BJ (cell line): ENCODE data around the gene RFX1. TPM values are rescaled to one million over a fixed set of nuclear protein-coding genes. Genes with fewer than 3 reads are reported as not detected.
"Not testable (repeated sequence)": the region's sequence is repeated elsewhere in the genome, so short reads cannot be mapped to it uniquely, and the experiment has no call there.

Experiments
- CTCF ChIA-PET: fragments of 350-600 bp; formaldehyde crosslinking; extraction: SDS; loops from one replicate; lab custom pipeline; 2021; ENCODE audit warnings: antibody characterized with exemption, inconsistent platforms; lab: Yijun Ruan, JAX
- POLR2A ChIA-PET: fragments of 300-600 bp; sonication (Branson Sonifier 250); formaldehyde crosslinking; extraction: SDS; loops from one replicate; lab custom pipeline; 2021; ENCODE audit warnings: antibody characterized with exemption; lab: Charles Lee
- DNase-seq: peaks from one replicate; pipeline ENCODE4 v3.0.0-alpha.2; 2011; ENCODE audit warnings: low read depth
- H3K27me3 ChIP-seq: 2 replicates; pipeline ENCODE4 v1.6.0; 2011; ENCODE audit warnings: low read length; ENCODE audit not compliant: control insufficient read depth, insufficient read depth
- H3K36me3 ChIP-seq: 2 replicates; pipeline ENCODE4 v1.5.1; 2011; ENCODE audit warnings: low read length; ENCODE audit not compliant: control insufficient read depth, insufficient read depth
- H3K4me3 ChIP-seq: 2 replicates; pipeline ENCODE4 v1.5.1; 2011; ENCODE audit warnings: low read depth, mild to moderate bottlenecking, control low read depth, low read length
- polyA plus RNA-seq: library from polyadenylated mRNA; depleted of rRNA; stranded (reverse); fragments of >200 nt; gene quantifications from 2 replicates; pipeline ENCODE4 v1.2.3, GENCODE V29; 2011
- TF ChIP-seq, protein P1 (sequence below): IDR thresholded peaks from 2 replicates; pipeline ENCODE4 v1.5.1; 2011; ENCODE audit warnings: low read depth, mild to moderate bottlenecking, control low read depth, inconsistent platforms, low read length, moderate library complexity; ENCODE audit not compliant: insufficient read depth

RFX1 gene
- polyA plus RNA-seq, 1 experiment, result 0.78 TPM

DNA sequence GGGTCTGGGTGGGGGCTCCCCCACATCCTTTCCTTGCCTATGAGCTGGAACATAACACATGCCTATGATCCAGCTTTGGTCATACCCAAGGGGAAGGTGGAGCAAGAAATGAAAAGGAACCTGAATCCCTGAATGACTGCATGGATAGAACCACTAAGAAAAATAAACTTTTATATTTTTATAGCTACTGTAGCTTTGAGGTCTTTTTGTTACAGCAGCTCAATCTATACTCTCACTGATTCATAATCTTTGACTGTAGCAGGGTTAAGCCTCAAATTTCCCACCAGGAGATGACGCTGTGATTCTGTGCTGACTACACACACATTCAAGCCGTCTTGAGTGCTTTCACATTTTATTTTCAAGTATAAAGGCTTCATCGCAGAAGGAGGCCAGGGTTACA, 46.9 kb upstream of the RFX1 start:
- H3K27me3 ChIP-seq, result no peaks in the 10 kb centered on the region
- no peaks in the 10 kb centered on the region for H3K36me3 ChIP-seq
- H3K4me3 ChIP-seq, result no peak overlapping the region
- TF ChIP-seq, protein P1, sequence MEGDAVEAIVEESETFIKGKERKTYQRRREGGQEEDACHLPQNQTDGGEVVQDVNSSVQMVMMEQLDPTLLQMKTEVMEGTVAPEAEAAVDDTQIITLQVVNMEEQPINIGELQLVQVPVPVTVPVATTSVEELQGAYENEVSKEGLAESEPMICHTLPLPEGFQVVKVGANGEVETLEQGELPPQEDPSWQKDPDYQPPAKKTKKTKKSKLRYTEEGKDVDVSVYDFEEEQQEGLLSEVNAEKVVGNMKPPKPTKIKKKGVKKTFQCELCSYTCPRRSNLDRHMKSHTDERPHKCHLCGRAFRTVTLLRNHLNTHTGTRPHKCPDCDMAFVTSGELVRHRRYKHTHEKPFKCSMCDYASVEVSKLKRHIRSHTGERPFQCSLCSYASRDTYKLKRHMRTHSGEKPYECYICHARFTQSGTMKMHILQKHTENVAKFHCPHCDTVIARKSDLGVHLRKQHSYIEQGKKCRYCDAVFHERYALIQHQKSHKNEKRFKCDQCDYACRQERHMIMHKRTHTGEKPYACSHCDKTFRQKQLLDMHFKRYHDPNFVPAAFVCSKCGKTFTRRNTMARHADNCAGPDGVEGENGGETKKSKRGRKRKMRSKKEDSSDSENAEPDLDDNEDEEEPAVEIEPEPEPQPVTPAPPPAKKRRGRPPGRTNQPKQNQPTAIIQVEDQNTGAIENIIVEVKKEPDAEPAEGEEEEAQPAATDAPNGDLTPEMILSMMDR, result no peak
- no peak for DNase-seq
- CTCF ChIA-PET, result interaction anchor here (0.6 to 1.8 kb wide), 6 partner anchors 9 to 23 kb away, joined by 3 to 12 read pairs (median 4); partner anchors contain the start of genes IL27RA, MISP3 and PALM3
- POLR2A ChIA-PET, result no interaction called here

- CTCF ChIA-PET, result interaction anchor here (0.6 to 1.8 kb wide), 5 partner anchors 9 to 23 kb away, joined by 3 to 12 read pairs (median 5); partner anchors contain the start of genes IL27RA, MISP3 and PALM3
- Histone ChIP-seq H3K27me3 (no peaks in the 10 kb centered on the region), H3K36me3 (no peaks in the 10 kb centered on the region), H3K4me3 (no peak overlapping the region)
- TF ChIP-seq, protein P1, result no peak
- DNase-seq, result no peak
- POLR2A ChIA-PET, result no interaction called here
Observed at GRCh38 chr19:14052470-14052869, 46.4 kb upstream of the RFX1 start.

DNA sequence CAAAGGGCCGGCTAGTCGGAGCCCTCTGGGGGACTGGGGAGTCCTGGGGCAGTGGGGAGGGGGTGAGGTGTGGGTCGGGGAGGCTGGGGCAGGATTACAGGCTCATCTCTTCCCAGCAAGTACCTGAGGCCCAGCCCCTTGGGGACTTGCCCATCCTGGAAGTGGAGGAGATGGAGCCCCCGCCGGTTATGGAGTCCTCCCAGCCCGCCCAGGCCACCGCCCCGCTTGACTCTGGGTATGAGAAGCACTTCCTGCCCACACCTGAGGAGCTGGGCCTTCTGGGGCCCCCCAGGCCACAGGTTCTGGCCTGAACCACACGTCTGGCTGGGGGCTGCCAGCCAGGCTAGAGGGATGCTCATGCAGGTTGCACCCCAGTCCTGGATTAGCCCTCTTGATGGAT, 45.9 kb upstream of the RFX1 start:
- POLR2A ChIA-PET, result no interaction called here
- CTCF ChIA-PET, result interaction anchor here (0.9 to 1.8 kb wide), 4 partner anchors 10 to 21 kb away, joined by 3 to 12 read pairs (median 5); partner anchors contain the start of genes IL27RA, MISP3 and PALM3
- no peaks in the 10 kb centered on the region for H3K36me3 ChIP-seq
- DNase-seq, result no peak
- no peak overlapping the region for H3K4me3 ChIP-seq
- TF ChIP-seq, protein P1, result no peak
- H3K27me3 ChIP-seq, result no peaks in the 10 kb centered on the region

- H3K27me3 ChIP-seq, H3K36me3 ChIP-seq, DNase-seq, H3K4me3 ChIP-seq, POLR2A ChIA-PET: not testable (repeated sequence)
- CTCF ChIA-PET, result interaction anchor here (0.6 to 1.6 kb wide), 7 partner anchors 8 to 165 kb away, joined by 3 to 10 read pairs (median 3); partner anchors contain the start of gene IL27RA
Observed at GRCh38 chr19:14050961-14051360, 44.8 kb upstream of the RFX1 start.

DNA sequence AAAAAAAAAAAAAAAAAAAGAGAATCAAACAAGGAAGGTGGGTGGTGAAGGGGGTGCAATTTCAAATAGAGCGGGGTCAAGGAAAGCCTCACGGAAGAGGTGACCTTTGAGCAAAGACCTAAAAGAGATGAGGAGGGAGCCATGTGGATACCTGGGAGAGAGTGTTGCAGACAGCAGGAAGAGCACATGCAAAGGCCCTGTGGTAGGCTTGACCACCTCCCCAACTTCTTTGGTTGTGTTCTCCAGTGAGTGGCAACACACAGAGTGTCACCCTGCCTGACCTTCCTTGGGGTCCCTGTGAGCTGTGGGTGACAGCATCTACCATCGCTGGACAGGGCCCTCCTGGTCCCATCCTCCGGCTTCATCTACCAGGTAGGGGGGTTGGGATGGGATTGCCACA, 44.4 kb upstream of the RFX1 start:
- POLR2A ChIA-PET, result no interaction called here
- TF ChIP-seq, protein P1, result no peak

More for the DNA sequence above, 44.4 kb upstream of the RFX1 start:
- DNase-seq, result no peak
- Histone ChIP-seq H3K4me3 (no peak overlapping the region), H3K36me3 (no peaks in the 10 kb centered on the region), H3K27me3 (no peaks in the 10 kb centered on the region)
- CTCF ChIA-PET, result interaction anchor here (0.6 to 2.6 kb wide), 5 partner anchors 8 to 170 kb away, joined by 3 to 10 read pairs (median 7); no protein-coding TSS in a partner anchor
